Eye (tissue), 1 donor: ENCODE results near the gene HSD17B12.

Source experiments
- DNase-seq: peaks from one replicate; pipeline ENCODE4 v3.0.0-alpha.2; 2015

HSD17B12 gene

DNA sequence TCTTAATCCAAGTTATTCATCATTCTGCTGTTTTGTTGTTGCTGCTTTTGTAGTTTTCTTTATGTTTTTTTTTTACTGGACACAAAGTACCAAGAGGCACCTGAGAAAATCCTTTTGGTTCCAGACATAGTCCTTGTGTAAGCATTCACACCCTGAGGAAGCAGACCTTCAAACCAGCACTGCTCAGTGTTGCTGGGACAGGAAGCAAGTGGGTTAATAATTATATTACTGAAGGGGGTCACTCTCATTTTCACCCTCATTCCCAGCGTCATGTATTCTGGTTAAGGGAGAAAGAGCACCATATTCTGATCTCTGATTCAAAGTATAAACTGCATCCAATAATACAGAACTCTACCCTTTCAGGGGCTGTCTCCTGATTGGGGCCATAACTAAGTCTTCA, 194.2 kb downstream of the HSD17B12 start:
- no peak for DNase-seq

DNA sequence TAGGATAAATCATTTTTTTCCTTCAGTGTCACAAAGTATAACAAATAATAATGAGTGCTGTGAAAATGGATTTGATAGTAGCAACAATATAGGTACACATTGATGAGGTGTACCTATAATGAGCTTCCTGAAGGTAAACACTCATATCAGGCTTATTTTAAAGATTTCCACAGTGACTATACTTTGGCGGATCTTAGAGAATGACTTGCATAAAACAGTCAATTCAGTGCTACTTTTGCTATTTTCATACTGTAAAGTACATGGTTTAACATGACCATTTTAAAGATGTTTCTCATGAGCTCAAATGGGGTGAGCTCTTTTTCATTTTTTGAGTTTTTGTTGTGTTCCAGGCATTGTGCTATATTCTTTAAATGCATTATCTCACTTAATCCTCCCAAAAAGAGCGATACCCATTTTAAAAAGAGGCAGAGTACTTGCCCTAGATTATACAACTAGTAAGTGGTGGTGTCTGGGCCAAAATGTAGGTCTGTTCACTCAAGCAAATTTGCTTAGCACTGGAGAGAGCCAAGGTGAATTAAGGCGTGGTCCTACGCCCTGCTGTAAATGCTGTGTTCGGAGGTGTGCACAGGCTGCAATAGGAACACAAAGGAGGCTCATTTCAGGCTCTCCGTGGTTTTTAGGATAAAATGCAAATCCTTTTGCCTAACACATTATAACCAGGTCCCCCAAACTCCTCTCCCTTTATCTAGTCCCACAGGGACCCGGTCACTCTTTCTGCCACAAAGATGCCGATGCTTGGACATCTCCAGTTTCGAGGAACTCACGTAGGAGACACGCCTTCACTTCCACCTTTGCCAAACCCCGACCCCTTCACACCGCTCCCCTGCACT, 199.5 kb downstream of the HSD17B12 start:
- DNase-seq = no peak

DNA sequence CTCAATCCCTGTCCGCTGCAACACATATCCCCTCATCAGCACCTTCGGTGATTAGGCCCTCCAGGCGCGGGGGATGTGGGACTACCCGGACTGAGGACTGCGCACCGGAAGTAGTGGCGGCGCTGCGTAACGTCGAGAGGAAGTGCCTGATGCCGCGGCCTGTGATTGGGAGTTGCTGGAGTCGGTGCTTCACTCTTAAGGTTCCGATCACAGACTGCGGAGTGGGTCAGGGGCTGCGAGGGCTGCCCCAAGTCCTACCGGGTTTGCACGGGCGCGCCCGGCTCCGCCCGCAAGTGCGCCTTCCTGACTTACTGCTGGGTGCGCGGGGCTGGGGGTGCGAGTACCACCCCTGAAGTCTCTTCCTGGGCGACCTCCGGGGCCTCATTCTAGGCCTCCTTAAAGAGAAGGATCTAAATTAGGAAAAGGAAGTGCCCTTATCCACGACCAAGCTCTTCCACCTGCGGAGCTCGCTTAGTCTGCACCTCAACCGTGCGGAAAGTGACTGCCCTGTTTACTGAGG, 200.2 kb downstream of the HSD17B12 start, which contains the start of gene ALKBH3:
TSS of gene ALKBH3 (plus strand) at position 192 of the 520 bp plus-strand sequence. CDS start 1,822 bp downstream, outside the sequence.
- DNase-seq = peak; percentile 97

DNA sequence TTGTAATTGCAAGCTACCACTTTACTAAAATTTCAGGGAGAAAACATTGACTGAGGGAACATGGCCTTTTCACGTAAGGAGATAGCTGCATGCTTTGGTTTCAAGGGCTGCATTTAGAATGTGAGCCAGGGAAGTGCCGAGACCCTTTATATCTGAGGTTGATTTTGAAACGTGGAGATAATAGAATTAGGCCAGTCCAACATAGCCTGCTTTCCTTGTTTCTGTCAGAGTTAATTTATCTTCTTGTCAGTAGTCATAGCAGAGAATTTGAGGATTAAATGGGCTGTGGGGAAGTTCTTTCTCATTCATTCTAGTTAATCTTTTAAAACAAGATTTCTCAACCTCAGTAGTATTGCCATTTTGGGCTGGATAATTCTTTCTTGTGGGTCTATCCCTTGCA, 212.3 kb downstream of the HSD17B12 start:
- DNase-seq = no peak

DNA sequence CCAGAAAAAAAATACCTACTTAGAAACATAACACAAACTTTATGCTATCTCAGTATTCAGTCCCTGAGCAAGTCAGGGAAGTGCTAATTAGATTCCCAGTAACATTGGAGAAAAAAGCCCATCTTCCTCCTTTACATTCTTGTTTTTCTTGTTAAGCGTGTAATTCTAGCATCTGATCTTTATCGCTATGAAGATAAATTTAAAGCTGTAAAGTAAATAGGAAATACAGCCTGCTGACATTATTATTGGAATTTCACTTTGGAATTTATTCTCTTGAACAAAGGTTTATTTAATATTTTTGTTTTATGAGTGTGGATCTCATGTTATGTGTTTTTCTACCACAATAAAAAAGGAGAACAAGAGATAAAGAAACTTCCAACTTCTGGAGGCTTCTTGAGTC, 214.0 kb downstream of the HSD17B12 start:
- DNase-seq = no peak

DNA sequence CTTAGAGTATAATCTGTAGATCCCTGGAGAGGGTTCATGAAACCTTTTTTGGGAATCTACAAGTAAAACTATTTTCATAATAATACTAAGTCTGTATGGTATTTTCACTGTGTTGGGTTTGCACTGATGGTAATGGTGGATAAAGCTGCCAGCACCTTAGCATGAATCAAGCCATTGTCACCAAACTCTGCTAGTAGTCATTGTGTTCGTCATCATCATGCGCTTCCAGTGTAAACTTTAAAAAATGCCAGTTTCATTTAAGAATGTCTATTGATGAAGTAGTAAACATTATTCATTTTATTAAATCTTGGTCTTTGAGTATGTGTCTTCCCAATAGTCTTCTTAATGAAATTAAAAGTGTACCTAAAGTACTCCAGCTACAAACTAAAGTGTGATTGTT, 215.1 kb downstream of the HSD17B12 start:
- DNase-seq = no peak

DNA sequence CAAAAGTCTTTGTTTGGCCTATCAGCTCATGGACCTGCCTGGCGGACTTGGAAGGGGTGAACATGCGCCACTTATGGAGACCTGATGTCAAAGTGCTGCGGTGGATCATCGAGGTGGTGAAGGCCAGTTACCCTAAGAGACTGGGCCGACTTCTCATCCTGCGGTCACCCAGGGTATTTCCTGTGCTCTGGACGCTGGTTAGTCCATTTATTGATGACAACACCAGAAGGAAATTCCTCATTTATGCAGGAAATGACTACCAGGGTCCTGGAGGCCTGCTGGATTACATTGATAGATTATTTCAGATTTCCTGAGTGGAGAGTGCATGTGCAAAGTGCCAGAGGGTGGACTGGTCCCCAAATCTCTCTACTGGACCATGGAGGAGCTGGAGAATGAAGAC, 218.0 kb downstream of the HSD17B12 start:
- no peak for DNase-seq

DNA sequence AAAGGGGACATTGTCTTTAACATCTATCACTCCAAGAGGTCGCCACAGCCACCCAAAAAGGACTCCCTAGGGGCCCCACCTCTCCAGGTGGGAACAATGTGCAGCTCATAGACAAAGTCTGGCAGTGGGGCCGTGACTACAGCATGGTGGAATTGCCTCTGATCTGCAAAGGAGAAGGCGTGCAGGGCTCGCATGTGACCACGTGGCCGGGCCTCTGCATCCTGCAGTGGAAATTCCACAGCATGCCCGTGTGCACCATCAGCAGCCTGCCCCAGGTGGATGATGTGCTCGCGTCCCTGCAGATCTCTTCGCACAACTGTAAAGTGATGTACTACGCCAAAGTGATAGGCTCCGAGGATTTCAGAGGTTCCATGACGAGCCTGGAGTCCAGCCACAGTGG, 218.6 kb downstream of the HSD17B12 start:
- DNase-seq = no peak

DNA sequence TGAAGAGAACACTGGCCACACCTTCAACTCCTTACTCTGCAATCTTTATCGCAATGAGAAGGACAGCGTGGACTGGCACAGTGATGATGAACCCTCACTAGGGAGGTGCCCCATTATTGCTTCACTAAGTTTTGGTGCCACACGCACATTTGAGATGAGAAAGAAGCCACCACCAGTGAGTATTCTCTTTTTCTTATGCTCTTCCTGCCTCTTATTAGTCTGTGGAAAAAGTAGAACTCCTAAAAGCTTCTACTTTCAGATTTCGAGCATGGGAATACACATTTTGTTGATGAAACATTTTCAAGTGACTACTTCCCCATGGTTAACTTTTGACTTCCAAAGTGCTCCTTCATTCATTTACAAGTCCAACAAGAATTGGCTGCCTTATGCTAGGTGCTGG, 221.0 kb downstream of the HSD17B12 start:
- no peak for DNase-seq

DNA sequence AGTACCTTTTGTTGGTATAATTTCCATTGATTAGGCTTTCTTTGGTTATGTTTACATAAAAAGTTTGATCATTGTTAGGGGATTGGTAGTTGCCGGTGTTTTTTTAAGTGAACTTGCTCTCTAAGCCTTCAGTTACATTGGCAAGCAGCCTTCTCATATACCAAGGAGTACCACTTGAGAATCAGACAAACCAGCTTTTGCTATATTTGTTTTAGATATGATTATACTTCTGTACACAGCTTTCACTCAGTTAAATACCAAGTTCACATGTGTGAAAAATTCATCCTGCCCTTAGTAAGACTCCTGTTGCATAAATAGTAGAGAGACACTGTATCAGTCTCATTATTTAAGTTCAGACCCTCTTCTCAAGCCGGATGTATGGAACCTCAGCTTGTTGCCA, 222.5 kb downstream of the HSD17B12 start:
- no peak for DNase-seq

DNA sequence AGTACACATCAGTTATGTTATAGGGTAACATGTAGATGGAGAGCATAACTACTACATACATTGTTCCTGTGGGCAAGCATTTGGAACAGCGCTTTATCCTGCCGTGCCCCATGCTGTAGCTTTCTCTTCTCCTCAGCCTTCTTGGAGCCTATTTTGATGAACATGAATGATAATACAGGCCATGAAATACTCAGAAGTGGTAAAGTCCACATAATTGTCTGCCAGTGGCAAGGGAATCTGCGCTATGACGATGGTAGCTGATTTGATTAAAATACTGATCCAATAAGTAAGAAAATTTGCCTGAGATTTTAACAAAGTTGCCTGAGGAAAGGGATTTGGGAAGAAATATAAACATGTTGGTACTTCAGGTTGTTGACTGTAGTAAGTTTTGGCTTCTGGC, 223.4 kb downstream of the HSD17B12 start:
- DNase-seq = no peak

DNA sequence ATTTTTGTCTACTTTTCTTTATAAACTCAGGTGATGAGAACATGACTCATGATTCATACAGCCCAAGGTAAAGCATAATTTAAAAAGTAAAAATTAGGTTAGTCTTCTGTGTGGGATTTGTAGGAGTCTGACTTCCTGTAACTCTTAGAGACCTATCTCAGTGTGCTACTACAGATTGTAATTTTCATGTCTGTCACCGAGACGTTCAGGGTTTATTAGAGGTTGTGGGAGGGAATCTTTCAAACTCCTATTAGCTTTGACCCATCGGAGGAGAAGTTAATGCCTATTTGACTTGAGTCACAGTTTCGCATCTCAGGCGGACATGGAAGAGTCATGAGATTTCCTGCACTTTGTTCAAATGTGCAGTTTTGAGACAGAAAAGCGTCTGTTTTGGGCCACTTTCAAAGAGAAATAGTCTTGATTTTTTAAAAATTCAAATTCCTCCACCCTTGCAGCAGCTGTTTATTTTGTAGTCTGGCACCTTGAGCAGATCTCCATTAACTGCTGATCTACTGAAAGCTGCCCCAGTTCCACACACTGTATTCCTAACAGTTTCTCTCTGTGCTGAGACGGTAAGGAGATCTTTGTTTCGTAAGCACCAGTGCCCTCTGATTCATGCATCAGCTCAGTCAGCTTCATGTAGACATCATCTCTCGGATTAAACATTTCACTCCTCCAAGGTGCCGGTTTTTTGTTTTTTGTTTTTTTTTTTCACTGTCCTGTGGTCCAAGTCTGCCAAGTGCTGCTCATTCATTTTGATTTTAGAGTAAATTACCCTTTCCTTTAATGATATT, 224.4 kb downstream of the HSD17B12 start:
- DNase-seq = no peak

DNA sequence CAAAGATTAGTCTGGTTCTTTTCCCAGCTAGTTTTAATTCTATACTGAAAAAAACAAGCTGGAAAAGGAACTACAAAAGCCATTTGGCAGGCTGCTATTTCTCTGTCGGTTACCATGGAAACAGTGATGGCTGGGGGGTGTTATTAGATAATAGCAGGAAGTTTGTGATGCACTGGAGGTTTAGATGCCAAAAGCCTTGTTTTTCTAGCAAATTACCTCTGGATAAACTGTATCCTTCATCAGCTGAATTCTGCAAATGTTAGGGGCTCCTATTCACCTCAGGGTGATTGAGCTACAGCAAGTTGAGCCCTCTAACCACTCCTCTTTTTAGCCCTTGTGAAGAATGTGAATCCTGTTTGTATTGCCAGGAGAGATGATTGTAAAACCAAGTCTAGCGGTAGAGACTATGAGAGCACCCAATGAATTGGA, 225.3 kb downstream of the HSD17B12 start:
- DNase-seq = peak; percentile 48
